HL-60 (cell line): ENCODE data around the gene NMT1. TPM values are rescaled to one million over a fixed set of nuclear protein-coding genes. Genes with fewer than 3 reads are reported as not detected.

Source experiments
- DNase-seq, 2 experiments: peaks; one replicate each; pipeline ENCODE4 v3.0.0-alpha.2; 2010 to 2020; ENCODE audit warnings: low read depth in 1 of 2, low spot score in 1 of 2
- H3K27ac ChIP-seq: fragments of 250-450 bp; sonication (Bioruptor Pico); replicated peaks from 2 replicates; pipeline ENCODE4 v1.5.1; 2020; ENCODE audit warnings: mild to moderate bottlenecking, moderate library complexity
- H3K27me3 ChIP-seq: fragments of 250-450 bp; sonication (Bioruptor Pico); 2 replicates; pipeline ENCODE4 v1.5.1; 2021; ENCODE audit warnings: mild to moderate bottlenecking, moderate library complexity; ENCODE audit not compliant: insufficient read depth, poor library complexity, severe bottlenecking
- H3K4me3 ChIP-seq: replicated peaks from 2 replicates; pipeline ENCODE4 v1.5.1; 2011; ENCODE audit warnings: mild to moderate bottlenecking, control low read depth, low read length; ENCODE audit not compliant: insufficient read depth
- GABPA ChIP-seq: IDR thresholded peaks from 2 replicates; pipeline ENCODE4 v1.6.1; 2012; ENCODE audit warnings: low read depth
- POLR2AphosphoS5 ChIP-seq: IDR thresholded peaks from 2 replicates; pipeline ENCODE4 v1.6.1; 2012; ENCODE audit warnings: low read depth
- SPI1 ChIP-seq: IDR thresholded peaks from 2 replicates; pipeline ENCODE4 v1.6.1; 2012; ENCODE audit warnings: low read depth, mild to moderate bottlenecking, borderline replicate concordance
- microRNA-seq: library from miRNA; unstranded; fragments of <30 nt; microRNA quantifications from one replicate; pipeline ENCODE4, GENCODE V29; 2018
- TF ChIP-seq, protein P1 (sequence below): IDR thresholded peaks from one replicate; pipeline ENCODE4 v1.5.1; 2011; ENCODE audit warnings: low read length, control low read depth, inconsistent platforms; ENCODE audit not compliant: insufficient read depth
- TF ChIP-seq, protein P2 (sequence below): IDR thresholded peaks from 2 replicates; pipeline ENCODE4 v1.6.1; 2012; ENCODE audit warnings: low read depth; ENCODE audit not compliant: insufficient replicate concordance

The NMT1 gene

DNA sequence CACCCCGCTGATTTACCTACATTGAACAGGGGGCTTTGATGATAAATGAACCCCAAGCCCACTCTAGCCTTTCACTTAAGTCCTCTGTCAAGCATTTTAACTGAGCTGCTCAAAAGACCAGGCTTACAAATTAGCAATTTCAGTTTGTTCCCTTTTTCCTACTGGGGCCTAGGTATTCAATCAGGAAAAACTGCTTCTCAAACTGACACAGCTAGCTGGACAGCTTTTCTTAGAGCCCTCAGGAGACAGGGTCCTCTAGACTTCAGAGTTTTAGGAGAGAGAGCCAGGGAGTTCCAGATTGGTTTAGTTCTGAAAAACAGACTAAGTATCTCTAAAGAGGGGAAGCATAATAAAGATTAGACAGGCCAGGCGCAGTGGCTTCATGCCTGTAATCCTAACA, 94.4 kb downstream of the NMT1 start:
- Histone ChIP-seq H3K4me3 (no peak overlapping the region), H3K27me3 (no peaks in the 10 kb centered on the region), H3K27ac (peak overlapping the region; percentile 17; the same call in 1 of the 2 replicates)
- DNase-seq, result no peak
- TF ChIP-seq SPI1 (no peak), POLR2AphosphoS5 (no peak), GABPA (no peak)
- TF ChIP-seq, protein P1, sequence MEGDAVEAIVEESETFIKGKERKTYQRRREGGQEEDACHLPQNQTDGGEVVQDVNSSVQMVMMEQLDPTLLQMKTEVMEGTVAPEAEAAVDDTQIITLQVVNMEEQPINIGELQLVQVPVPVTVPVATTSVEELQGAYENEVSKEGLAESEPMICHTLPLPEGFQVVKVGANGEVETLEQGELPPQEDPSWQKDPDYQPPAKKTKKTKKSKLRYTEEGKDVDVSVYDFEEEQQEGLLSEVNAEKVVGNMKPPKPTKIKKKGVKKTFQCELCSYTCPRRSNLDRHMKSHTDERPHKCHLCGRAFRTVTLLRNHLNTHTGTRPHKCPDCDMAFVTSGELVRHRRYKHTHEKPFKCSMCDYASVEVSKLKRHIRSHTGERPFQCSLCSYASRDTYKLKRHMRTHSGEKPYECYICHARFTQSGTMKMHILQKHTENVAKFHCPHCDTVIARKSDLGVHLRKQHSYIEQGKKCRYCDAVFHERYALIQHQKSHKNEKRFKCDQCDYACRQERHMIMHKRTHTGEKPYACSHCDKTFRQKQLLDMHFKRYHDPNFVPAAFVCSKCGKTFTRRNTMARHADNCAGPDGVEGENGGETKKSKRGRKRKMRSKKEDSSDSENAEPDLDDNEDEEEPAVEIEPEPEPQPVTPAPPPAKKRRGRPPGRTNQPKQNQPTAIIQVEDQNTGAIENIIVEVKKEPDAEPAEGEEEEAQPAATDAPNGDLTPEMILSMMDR, result no peak
- TF ChIP-seq, protein P2, sequence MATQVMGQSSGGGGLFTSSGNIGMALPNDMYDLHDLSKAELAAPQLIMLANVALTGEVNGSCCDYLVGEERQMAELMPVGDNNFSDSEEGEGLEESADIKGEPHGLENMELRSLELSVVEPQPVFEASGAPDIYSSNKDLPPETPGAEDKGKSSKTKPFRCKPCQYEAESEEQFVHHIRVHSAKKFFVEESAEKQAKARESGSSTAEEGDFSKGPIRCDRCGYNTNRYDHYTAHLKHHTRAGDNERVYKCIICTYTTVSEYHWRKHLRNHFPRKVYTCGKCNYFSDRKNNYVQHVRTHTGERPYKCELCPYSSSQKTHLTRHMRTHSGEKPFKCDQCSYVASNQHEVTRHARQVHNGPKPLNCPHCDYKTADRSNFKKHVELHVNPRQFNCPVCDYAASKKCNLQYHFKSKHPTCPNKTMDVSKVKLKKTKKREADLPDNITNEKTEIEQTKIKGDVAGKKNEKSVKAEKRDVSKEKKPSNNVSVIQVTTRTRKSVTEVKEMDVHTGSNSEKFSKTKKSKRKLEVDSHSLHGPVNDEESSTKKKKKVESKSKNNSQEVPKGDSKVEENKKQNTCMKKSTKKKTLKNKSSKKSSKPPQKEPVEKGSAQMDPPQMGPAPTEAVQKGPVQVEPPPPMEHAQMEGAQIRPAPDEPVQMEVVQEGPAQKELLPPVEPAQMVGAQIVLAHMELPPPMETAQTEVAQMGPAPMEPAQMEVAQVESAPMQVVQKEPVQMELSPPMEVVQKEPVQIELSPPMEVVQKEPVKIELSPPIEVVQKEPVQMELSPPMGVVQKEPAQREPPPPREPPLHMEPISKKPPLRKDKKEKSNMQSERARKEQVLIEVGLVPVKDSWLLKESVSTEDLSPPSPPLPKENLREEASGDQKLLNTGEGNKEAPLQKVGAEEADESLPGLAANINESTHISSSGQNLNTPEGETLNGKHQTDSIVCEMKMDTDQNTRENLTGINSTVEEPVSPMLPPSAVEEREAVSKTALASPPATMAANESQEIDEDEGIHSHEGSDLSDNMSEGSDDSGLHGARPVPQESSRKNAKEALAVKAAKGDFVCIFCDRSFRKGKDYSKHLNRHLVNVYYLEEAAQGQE, result no peak

DNA sequence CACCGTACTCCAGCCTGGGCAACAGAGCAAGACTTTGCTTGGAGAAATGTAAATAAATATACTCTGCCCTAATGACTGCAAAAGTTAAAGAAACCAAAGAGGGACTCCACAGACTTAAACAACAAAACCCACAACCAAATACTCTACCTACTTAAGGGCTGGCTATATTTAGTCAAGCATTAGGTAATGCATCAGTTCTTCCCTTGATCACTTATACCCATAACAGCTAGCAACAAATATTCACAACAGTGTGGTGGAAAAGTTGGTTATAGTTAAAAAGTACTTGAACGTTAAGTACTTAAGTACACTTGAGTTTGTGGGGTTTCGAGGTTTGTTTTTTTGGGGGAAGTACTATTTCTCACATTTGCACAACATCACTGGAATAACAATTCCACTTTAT, 95.1 kb downstream of the NMT1 start:
- no peaks in the 10 kb centered on the region for H3K27me3 ChIP-seq
- H3K27ac ChIP-seq, result no peak overlapping the region
- DNase-seq, result no peak
- no peak overlapping the region for H3K4me3 ChIP-seq
- TF ChIP-seq GABPA (no peak), POLR2AphosphoS5 (no peak), SPI1 (no peak)
- TF ChIP-seq, protein P1, result no peak
- TF ChIP-seq, protein P2, result no peak

Small RNA genes lying within 50 kb of the gene (microRNA-seq; reads per million reads assigned to microRNA genes)
- gene MIR6784, result not detected
